KMS-11 (cell line): ENCODE results near the gene GASK1A.
A peak's percentile ranks its signal among the peaks of the same experiment; 100 is the strongest.
"Not testable (repeated sequence)": the region's sequence is repeated elsewhere in the genome, so short reads cannot be mapped to it uniquely, and the experiment has no call there.

Source experiments
- H2AFZ ChIP-seq: fragments of 200-600 bp; sonication (generic); 2 replicates; pipeline ENCODE4 v1.6.1; 2016; ENCODE audit warnings: antibody characterized with exemption, mixed run types, low read depth
- H3K27ac ChIP-seq: fragments of 200-600 bp; sonication (generic); 2 replicates; pipeline ENCODE4 v1.6.1; 2016; ENCODE audit warnings: mild to moderate bottlenecking, mixed run types
- H3K27me3 ChIP-seq: fragments of 200-600 bp; sonication (generic); 2 replicates; pipeline ENCODE4 v1.6.1; 2017; ENCODE audit warnings: mild to moderate bottlenecking, low read depth, mixed run types, moderate library complexity; ENCODE audit not compliant: insufficient read depth
- H3K36me3 ChIP-seq: fragments of 200-600 bp; sonication (generic); 2 replicates; pipeline ENCODE4 v1.6.1; 2017; ENCODE audit warnings: mild to moderate bottlenecking, mixed run types; ENCODE audit not compliant: insufficient read depth
- H3K4me1 ChIP-seq: fragments of 200-600 bp; sonication (generic); 2 replicates; pipeline ENCODE4 v1.6.1; 2016; ENCODE audit warnings: mild to moderate bottlenecking, low read depth, mixed run types; ENCODE audit not compliant: poor library complexity, severe bottlenecking
- H3K4me2 ChIP-seq: fragments of 200-600 bp; sonication (generic); 2 replicates; pipeline ENCODE4 v1.7.0; 2016; ENCODE audit warnings: mild to moderate bottlenecking, mixed run types
- H3K4me3 ChIP-seq: fragments of 200-600 bp; sonication (generic); IDR thresholded peaks from 2 replicates; pipeline ENCODE4 v1.6.1; 2017; ENCODE audit warnings: low read depth, low read length, mixed read lengths; ENCODE audit not compliant: insufficient read depth
- H3K79me2 ChIP-seq: fragments of 200-600 bp; sonication (generic); 2 replicates; pipeline ENCODE4 v1.6.1; 2016; ENCODE audit warnings: low read depth, mixed run types; ENCODE audit not compliant: insufficient read depth
- H3K9ac ChIP-seq: fragments of 200-600 bp; sonication (generic); 2 replicates; pipeline ENCODE4 v1.6.1; 2016; ENCODE audit warnings: mild to moderate bottlenecking, mixed run types
- H4K20me1 ChIP-seq: fragments of 200-600 bp; sonication (generic); 2 replicates; pipeline ENCODE4 v1.6.1; 2016; ENCODE audit warnings: mild to moderate bottlenecking, mixed run types; ENCODE audit not compliant: insufficient read depth
- TF ChIP-seq, protein P1 (sequence below): fragments of 200-600 bp; sonication (generic); conservative IDR thresholded peaks from 2 replicates; pipeline ENCODE4 v1.6.1; 2017; ENCODE audit warnings: low read depth, mild to moderate bottlenecking, antibody characterized with exemption, low read length, moderate library complexity, mixed read lengths

The GASK1A gene

DNA sequence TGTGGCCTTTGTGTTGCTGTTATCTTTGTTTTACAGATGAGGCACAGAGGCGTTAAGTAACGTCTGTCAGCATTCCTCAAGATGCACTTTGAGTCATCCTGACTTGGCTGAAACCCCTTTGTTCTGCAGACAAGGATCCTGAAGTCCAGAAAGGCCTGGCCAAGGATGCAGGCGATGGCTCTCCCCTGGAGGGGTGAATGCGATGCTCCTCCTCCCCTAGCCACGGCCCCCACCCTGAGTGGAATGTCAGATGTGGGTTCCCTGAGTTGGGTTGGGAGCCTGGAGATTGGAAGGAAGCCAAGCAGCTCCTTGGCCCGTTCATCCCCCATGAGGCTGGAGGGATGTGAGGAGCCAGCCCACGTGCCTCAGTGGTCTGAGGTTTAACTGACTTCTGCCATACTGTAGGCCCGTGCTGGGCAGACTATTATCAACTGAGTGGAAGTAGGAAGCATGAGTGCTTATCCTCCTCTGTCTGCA, 83.5 kb downstream of the GASK1A start:
- H3K4me2 ChIP-seq: no peak overlapping the region
- H3K79me2 ChIP-seq: no peaks in the 10 kb centered on the region
- no peaks in the 10 kb centered on the region for H3K36me3 ChIP-seq
- no peaks in the 10 kb centered on the region for H4K20me1 ChIP-seq
- no peak overlapping the region for H2AFZ ChIP-seq
- no peak overlapping the region for H3K9ac ChIP-seq
- no peak overlapping the region for H3K27ac ChIP-seq
- no peaks in the 10 kb centered on the region for H3K4me1 ChIP-seq
- no peak overlapping the region for H3K4me3 ChIP-seq
- TF ChIP-seq, protein P1, sequence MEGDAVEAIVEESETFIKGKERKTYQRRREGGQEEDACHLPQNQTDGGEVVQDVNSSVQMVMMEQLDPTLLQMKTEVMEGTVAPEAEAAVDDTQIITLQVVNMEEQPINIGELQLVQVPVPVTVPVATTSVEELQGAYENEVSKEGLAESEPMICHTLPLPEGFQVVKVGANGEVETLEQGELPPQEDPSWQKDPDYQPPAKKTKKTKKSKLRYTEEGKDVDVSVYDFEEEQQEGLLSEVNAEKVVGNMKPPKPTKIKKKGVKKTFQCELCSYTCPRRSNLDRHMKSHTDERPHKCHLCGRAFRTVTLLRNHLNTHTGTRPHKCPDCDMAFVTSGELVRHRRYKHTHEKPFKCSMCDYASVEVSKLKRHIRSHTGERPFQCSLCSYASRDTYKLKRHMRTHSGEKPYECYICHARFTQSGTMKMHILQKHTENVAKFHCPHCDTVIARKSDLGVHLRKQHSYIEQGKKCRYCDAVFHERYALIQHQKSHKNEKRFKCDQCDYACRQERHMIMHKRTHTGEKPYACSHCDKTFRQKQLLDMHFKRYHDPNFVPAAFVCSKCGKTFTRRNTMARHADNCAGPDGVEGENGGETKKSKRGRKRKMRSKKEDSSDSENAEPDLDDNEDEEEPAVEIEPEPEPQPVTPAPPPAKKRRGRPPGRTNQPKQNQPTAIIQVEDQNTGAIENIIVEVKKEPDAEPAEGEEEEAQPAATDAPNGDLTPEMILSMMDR: no peak
- no peaks in the 10 kb centered on the region for H3K27me3 ChIP-seq

DNA sequence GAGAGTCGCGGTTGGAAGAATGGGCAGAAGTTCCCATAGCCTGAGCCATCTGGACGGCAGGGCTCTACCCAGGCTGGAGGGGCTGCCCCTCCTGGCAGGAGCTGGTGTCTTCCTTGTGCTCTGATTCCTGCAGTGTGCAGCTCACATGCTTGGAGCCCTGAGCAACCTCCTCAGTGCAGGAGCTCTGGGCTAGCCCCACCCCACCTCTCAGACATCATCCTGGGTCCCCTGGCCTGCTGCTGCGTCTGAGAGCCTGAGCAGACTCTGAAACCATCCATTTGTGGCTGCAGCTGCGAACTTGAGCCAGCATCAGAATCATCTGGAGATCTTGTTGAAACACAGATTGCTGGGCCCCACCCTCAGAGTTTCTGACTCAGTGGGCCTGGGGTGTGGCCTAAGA, 84.0 kb downstream of the GASK1A start:
- H3K4me1 ChIP-seq: no peaks in the 10 kb centered on the region
- H3K27ac ChIP-seq: no peak overlapping the region
- H3K36me3 ChIP-seq: no peaks in the 10 kb centered on the region
- no peak overlapping the region for H2AFZ ChIP-seq
- TF ChIP-seq, protein P1: no peak
- H4K20me1 ChIP-seq: no peaks in the 10 kb centered on the region
- H3K79me2 ChIP-seq: no peaks in the 10 kb centered on the region
- H3K4me3 ChIP-seq: no peak overlapping the region
- no peak overlapping the region for H3K9ac ChIP-seq
- H3K27me3 ChIP-seq: no peaks in the 10 kb centered on the region
- no peak overlapping the region for H3K4me2 ChIP-seq

DNA sequence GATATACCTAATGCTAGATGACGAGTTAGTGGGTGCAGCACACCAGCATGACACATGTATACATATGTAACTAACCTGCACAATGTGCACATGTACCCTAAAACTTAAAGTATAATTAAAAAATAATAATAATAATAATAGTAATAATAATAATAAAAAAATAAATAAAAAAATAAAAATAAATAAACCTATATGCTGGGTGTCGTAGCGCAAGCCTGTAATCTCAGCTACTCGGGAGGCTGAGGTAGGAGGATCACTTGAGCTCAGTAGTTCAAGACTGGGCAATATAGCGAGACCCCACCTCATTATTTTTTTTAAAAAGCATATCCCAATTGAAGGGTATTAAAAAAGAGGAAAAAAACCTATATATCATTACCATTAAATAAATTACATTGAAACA, 91.6 kb downstream of the GASK1A start:
- H3K4me2 ChIP-seq, H4K20me1 ChIP-seq, H3K4me3 ChIP-seq, H3K4me1 ChIP-seq, H3K27me3 ChIP-seq, H3K36me3 ChIP-seq, H2AFZ ChIP-seq, H3K27ac ChIP-seq, H3K79me2 ChIP-seq, H3K9ac ChIP-seq: not testable (repeated sequence)

DNA sequence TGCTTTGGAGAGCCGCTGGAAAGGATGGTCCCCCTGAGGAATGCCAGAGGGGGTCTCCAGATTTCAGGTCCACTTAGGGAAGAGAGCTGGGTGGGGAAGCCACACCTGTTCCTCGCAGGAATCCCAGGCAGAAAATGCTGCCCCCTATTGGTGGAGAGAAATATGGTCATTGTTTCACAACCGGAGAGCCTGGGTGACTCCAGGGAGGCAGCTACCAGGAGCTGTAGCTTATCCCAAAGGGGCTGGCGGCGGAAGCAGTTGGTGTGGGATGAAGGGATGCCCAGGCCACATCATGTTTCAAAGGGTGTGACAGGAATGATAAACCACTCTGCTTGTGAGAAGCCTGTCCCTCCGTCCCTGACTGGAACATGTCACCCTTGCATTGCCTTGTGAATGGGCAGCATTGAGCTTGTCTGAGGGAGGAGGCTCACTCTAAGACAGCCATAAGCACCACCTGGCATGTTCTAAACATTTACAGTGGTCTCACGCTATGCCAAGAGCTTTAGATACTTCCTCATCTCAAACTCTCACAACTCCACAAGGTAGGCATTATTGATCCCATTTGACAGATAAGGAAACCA, 92.3 kb downstream of the GASK1A start:
- H3K4me3 ChIP-seq: no peak overlapping the region
- H3K4me1 ChIP-seq: no peaks in the 10 kb centered on the region
- H4K20me1 ChIP-seq: no peaks in the 10 kb centered on the region
- no peak overlapping the region for H3K27ac ChIP-seq
- no peak overlapping the region for H2AFZ ChIP-seq
- TF ChIP-seq, protein P1: peak; percentile 49
- H3K9ac ChIP-seq: no peak overlapping the region
- H3K79me2 ChIP-seq: no peaks in the 10 kb centered on the region
- H3K27me3 ChIP-seq: no peaks in the 10 kb centered on the region
- H3K4me2 ChIP-seq: no peak overlapping the region
- no peaks in the 10 kb centered on the region for H3K36me3 ChIP-seq

DNA sequence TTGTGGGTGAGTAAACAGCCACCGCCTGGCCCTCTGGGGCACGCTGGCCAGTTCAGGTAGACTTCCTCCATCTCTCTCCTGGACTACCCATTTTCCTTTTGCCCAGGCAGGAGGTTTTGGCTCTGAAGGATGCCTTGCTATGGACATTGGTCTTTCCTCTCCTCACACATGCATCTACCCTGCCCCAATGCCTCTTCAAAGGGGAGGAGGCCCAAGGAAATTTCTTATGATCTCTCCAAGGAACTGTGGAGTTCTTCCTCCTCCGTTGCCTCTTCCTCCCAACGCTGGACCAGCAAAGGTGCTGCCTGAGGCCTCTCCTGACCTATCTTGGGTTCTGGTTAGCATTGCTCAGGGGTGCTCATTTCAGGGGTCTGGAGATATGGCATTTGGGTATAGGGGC, 93.2 kb downstream of the GASK1A start:
- no peaks in the 10 kb centered on the region for H3K79me2 ChIP-seq
- H3K4me3 ChIP-seq: no peak overlapping the region
- no peak overlapping the region for H2AFZ ChIP-seq
- H3K9ac ChIP-seq: no peak overlapping the region
- H4K20me1 ChIP-seq: no peaks in the 10 kb centered on the region
- no peaks in the 10 kb centered on the region for H3K36me3 ChIP-seq
- no peaks in the 10 kb centered on the region for H3K4me1 ChIP-seq
- no peak overlapping the region for H3K4me2 ChIP-seq
- no peaks in the 10 kb centered on the region for H3K27me3 ChIP-seq
- TF ChIP-seq, protein P1: no peak
- no peak overlapping the region for H3K27ac ChIP-seq
